Activated CD8-positive, alpha-beta T cell treated with anti-CD3 and anti-CD28 coated beads for 36 hours (primary cell): ENCODE results near the gene NRP1. TPM values are rescaled to one million over a fixed set of nuclear protein-coding genes. Genes with fewer than 3 reads are reported as not detected.

Experiments used
- ATAC-seq: fragments of 200-7000 bp; cut with Tn5 transposase; one replicate; pipeline ENCODE4 v1.10.0; 2021; ENCODE audit warnings: mild to moderate bottlenecking, moderate library complexity
- CTCF ChIA-PET: fragments of 350-600 bp; sonication (Branson Sonifier 250); formaldehyde crosslinking; loops from one replicate; lab custom pipeline; 2021; ENCODE audit warnings: antibody characterized with exemption; lab: Charles Lee
- POLR2A ChIA-PET: fragments of 350-600 bp; sonication (Branson Sonifier 250); formaldehyde crosslinking; loops from one replicate; lab custom pipeline; 2021; ENCODE audit warnings: antibody characterized with exemption; lab: Charles Lee
- DNase-seq: peaks from one replicate; pipeline ENCODE4 v3.0.0-alpha.2; 2020
- H3K27ac Mint-ChIP-seq: one replicate; pipeline ENCODE4 v1.8.0; 2021; ENCODE audit warnings: mild to moderate bottlenecking, mixed read lengths
- H3K27me3 Mint-ChIP-seq: one replicate; pipeline ENCODE4 v1.8.0; 2021; ENCODE audit warnings: mixed read lengths
- H3K36me3 Mint-ChIP-seq: one replicate; pipeline ENCODE4 v1.8.0; 2021; ENCODE audit warnings: low read depth, mixed read lengths
- H3K4me1 Mint-ChIP-seq: one replicate; pipeline ENCODE4 v1.8.0; 2021; ENCODE audit warnings: low read depth, mixed read lengths
- H3K4me3 Mint-ChIP-seq: one replicate; pipeline ENCODE4 v1.8.0; 2021; ENCODE audit warnings: mild to moderate bottlenecking, moderate library complexity, mixed read lengths
- H3K9me3 Mint-ChIP-seq: one replicate; pipeline ENCODE4 v1.8.0; 2021; ENCODE audit warnings: mixed read lengths
- CTCF ChIP-seq: fragments of 200-600 bp; IDR thresholded peaks from one replicate; pipeline ENCODE4 v1.8.0; 2022; ENCODE audit warnings: antibody characterized with exemption, mild to moderate bottlenecking
- intact Hi-C: fragments of 100-400 bp; cut with micrococcal nuclease; formaldehyde crosslinking; loops from one replicate; pipeline ENCODE4 v1.10.0; 2022
- total RNA-seq, 2 experiments: library from RNA; stranded (reverse); gene quantifications; one replicate each; pipeline ENCODE4 v1.2.3, GENCODE V29; 2021

The NRP1 gene
- total RNA-seq, 2 experiments from 2014 or later, result 0.22 to 0.79 TPM

GRCh38 chr10:33212061-33212748 is 122.3 kb downstream of the NRP1 start:
- H3K4me3 Mint-ChIP-seq, result no peak overlapping the region
- ChIA-PET CTCF (interaction anchor here (2.5 kb wide), 1 partner anchor 19 kb away, joined by 16 read pairs; no protein-coding TSS in a partner anchor), POLR2A (interaction anchor here (0.6 kb wide), 1 partner anchor 192 kb away, joined by 3 read pairs; no protein-coding TSS in a partner anchor)
- H3K27ac Mint-ChIP-seq, result no peak overlapping the region
- DNase-seq (no peak), ATAC-seq (no peak)
- peaks cover 12% of the 10 kb centered on the region for H3K4me1 Mint-ChIP-seq
- H3K27me3 Mint-ChIP-seq, result no peaks in the 10 kb centered on the region
- H3K36me3 Mint-ChIP-seq, result no peaks in the 10 kb centered on the region
- TF ChIP-seq CTCF, result no peak
- H3K9me3 Mint-ChIP-seq, result no peaks in the 10 kb centered on the region
- intact Hi-C loops, result no loop called here

DNA sequence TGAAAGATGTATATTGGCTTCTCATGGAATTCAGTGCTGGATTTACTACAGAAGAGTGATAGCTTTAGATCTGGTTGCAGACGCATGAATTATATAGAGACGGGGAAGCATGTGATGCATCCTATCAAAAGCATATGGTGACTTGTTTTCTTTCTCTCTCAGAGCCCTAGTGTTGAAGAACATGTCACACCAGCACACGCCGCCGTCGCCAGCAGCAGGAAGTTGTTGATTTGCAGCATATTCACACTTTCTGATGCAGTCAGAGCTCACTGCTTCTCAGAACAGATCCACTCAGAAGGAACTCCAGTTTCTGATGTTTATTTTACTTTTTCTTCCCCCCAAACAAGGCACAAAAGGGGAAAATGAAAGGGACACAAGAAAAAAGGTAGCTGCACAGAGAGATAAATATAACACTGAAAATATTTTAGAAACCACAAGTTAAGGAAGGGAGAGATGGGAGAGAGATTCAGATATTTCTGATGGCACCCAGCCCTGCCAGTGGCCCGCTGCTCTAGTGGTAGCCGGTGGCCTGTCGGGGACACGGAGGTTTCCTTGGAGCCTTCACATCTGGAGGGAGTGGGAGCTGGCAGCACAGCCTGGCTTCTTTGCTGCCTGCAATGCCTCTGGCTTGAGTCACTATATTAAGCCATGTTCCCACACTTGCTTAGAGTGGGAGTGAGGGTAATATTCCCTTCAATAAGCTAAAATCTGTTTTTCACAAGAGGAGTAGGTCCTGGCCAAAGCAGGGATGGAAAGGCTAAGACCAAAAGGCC is 123.2 kb downstream of the NRP1 start:
- CTCF ChIA-PET, result interaction anchor here (2.5 kb wide), 1 partner anchor 18 kb away, joined by 16 read pairs; no protein-coding TSS in a partner anchor
- intact Hi-C loops, result no loop called here
- Mint-ChIP-seq H3K4me1 (peaks cover 12% of the 10 kb centered on the region), H3K27me3 (no peaks in the 10 kb centered on the region), H3K27ac (peak overlapping the region; percentile 64), H3K4me3 (no peak overlapping the region), H3K9me3 (no peaks in the 10 kb centered on the region), H3K36me3 (no peaks in the 10 kb centered on the region)
- ATAC-seq, result peak; percentile 73
- TF ChIP-seq CTCF, result no peak
- peak; percentile 40 for DNase-seq
- POLR2A ChIA-PET, result interaction anchor here (0.6 kb wide), 1 partner anchor 193 kb away, joined by 3 read pairs; no protein-coding TSS in a partner anchor

GRCh38 chr10:33209802-33210201 is 124.7 kb downstream of the NRP1 start:
- Mint-ChIP-seq H3K36me3 (no peaks in the 10 kb centered on the region), H3K9me3 (no peaks in the 10 kb centered on the region), H3K27me3 (no peaks in the 10 kb centered on the region), H3K27ac (no peak overlapping the region), H3K4me1 (peaks cover 12% of the 10 kb centered on the region), H3K4me3 (no peak overlapping the region)
- intact Hi-C loops, result no loop called here
- POLR2A ChIA-PET, result no interaction called here
- DNase-seq (no peak), ATAC-seq (no peak)
- no peak for TF ChIP-seq CTCF
- CTCF ChIA-PET, result interaction anchor here (2.5 kb wide), 1 partner anchor 16 kb away, joined by 16 read pairs; no protein-coding TSS in a partner anchor

DNA sequence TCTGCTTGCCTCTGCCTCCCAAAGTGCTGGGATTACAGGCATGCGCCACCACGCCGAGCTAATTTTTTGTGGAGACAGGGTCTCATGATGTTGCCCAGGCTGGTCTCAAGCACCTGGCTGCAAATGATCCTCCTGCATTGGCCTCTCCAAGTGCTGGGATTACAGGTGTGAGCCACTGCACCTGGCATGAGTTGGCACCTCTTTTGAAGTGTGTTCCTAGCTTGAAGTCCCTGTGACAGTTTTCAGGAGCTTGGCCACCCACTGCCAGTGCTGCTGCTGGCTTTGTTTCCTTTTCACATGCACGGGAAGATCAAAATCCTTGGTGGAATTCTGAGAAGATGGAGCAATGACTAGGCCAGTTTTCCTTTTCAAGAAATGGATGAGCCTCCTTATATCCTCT is 126.3 kb downstream of the NRP1 start:
- no peak for TF ChIP-seq CTCF
- ChIA-PET POLR2A (no interaction called here), CTCF (interaction anchor here (1.2 kb wide), 1 partner anchor 15 kb away, joined by 8 read pairs; no protein-coding TSS in a partner anchor)
- Mint-ChIP-seq H3K27me3 (no peaks in the 10 kb centered on the region), H3K9me3 (no peaks in the 10 kb centered on the region), H3K4me1 (peaks cover 6% of the 10 kb centered on the region), H3K36me3 (no peaks in the 10 kb centered on the region), H3K4me3 (no peak overlapping the region), H3K27ac (no peak overlapping the region)
- intact Hi-C loops, result no loop called here
- DNase-seq (no peak), ATAC-seq (no peak)
